Measurements from ENCODE around the gene NFKB2.
A peak's percentile ranks its signal among the peaks of the same experiment; 100 is the strongest.

Gene NFKB2

GRCh38 chr10:102451105-102451969 is 55.8 kb downstream of the NFKB2 start, which contains the start of gene C10orf95:
Gene C10orf95 (minus strand): TSS chr10:102451543. CDS start chr10:102451093, 450 bp downstream.
- peak within 1 kb of the TSS; percentile 97 for H3K27ac ChIP-seq
- no peak for TF ChIP-seq CTCF (IDR thresholded peaks at IDR 0.05)
- no peak for TF ChIP-seq ZFX (IDR thresholded peaks at IDR 0.05; ENCODE audit: borderline replicate concordance)

All from 22Rv1 (cell line).